ENCODE results near the gene TGOLN2.
A peak's percentile ranks its signal among the peaks of the same experiment; 100 is the strongest.

The TGOLN2 gene

GRCh38 chr2:85307527-85307897 is 20.3 kb downstream of the TGOLN2 start:
- no peak for DNase-seq

GRCh38 chr2:85303780-85304531 is 23.8 kb downstream of the TGOLN2 start:
- DNase-seq, result no peak

DNA sequence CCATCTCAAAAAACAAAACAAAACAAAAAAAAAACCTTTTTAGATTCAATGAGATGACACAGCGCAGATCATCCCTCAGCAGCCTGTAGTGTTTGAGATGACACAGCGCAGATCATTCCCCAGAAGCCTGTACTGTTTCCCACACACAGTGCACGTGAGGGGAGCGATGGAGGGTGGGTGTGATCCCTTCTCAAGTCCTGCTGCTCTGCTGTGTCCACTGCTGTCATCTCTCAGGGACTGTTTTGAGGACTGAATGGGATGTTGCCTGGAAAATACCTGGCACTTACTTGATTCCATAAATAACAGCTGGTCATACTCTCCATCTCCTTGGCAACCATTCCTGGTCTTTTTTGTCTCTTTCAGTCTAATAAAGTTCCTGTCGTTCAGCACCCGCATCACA is 25.7 kb downstream of the TGOLN2 start:
- DNase-seq, result no peak

DNA sequence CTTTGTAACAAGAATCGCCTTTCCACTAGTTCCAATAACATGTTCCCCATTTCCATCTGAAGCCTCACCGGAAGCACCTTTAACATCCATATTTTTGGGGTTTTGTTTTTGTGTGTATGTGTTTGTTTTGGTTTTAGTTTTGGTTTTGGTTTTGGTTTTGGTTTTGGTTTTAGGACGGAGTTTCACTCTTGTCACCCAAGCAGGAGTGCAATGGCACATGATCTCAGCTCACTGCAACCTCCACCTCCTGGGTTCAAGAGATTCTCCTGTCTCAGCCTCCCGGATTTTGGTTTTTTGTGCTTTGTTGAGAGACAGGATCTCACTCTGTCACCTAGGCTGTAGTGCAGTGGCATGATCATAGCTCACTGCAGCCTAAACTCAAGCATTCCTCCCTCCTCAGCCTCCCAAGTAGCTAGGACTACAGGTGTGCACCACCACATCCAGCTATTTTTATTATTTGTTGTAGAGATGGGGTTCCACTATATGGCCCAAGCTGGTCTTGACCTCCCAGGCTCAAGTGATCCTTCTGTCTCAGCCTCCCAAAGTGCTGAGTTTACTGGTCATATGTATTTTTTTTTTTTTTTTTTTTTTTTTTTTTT is 36.3 kb downstream of the TGOLN2 start:
- DNase-seq, result peak in 1 of 2 donors; percentile 59

DNA sequence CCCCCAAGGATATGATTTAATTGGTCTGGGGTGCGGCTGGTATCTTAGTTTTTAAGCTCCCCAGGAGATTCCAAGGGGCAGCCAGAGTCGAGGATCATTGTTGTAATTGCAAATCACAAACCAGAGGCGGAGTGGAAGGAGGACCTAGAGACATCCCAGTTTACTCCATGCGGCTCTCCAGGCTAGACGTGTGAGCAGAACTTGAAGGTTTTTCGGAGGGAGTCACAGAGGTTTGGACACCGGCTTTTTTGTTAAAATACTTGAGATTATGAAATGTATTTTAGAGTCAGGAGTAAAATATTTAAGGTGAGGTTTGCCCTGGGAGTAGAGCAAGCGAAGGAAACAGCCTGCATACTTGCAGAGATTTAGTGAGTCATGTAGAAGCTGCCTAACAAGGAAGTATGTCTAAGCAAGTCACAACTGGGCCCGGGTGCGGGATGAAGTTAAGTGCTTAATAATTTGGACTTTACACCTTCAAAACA is 39.5 kb downstream of the TGOLN2 start:
- DNase-seq, result no peak

DNA sequence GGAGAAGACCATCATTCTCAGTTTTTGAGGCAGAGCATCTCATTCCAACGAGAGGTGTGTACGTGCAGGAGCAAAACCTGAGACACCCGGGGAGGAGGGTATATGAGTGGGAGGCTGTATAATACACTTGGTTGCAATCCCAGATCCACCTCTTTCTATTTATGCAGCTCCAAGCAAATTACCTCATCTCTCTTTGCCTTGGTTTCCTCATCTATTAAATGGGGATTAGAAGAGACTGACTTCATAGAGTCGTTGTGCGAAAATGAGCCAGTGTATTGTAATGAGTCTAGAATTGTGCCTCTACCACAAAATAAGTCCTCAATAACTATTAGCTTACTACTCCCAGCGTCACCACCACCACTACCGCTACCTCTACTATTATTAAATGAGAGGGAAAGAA is 40.1 kb downstream of the TGOLN2 start:
- DNase-seq, result no peak

- DNase-seq, result no peak
Measured at GRCh38 chr2:85286918-85287317, 40.9 kb downstream of the TGOLN2 start.

DNA sequence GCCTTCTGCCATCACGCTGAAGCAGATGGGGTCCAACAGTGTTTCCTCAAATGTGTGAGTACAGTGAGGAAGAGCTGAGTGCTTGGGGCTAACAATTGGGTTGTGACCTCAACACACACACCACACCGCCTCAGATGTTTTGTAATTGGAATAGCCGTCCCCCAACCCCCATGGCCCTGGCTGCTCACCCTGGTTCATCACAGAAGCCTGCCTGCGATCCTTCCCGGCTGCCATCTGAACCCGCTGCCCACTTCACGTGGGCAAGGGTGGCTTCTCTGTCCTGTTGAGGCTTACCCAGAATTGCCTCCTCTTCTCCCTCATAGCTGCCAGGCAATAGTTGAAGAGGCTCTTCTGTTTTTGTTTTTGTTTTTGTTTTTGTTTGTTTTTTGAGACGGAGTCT is 44.1 kb downstream of the TGOLN2 start:
- no peak for DNase-seq

GRCh38 chr2:85282914-85283313 is 44.9 kb downstream of the TGOLN2 start:
- DNase-seq, result no peak

- DNase-seq, result no peak
Measured at GRCh38 chr2:85281553-85281952, 46.2 kb downstream of the TGOLN2 start.

- DNase-seq, result no peak
Measured at GRCh38 chr2:85278361-85278760, 49.4 kb downstream of the TGOLN2 start.

DNA sequence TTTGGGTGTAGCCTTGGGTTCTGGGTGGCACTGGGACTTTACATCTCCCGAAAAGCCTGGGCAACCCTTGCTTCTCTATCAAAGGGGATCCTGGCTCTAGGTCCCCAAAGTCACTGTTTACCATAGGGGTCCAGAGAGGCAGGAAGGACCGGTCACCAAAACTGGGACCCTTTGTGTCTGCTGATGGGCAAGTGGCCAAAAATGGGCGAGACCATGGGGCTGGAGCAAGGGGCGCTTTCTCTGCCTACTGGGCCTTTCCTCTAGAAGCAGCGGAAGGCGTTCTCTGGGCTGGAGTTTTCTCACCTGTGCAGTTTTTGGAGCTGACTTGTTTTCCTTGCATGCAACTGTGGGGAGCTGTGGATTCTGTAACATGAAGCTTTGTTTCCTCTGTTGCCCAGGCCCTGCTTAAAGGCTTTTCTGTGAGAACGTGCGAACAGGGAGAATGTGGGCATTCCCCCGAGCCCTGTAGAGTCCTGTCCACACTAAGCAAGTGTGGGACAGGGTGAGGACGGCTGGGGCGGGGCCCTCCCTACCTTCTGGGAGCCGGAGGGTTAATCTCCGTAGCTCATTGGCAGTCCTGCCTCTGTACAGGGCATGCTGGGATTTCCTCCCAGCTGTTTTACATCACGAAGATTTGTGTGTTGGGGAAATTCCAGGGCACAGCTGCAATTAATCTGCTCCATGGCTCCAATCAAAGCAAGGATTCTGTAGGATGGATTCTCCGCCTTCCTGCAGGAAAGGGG is 50.2 kb downstream of the TGOLN2 start:
- no peak for DNase-seq

GRCh38 chr2:85276571-85277118 is 51.1 kb downstream of the TGOLN2 start:
- DNase-seq, result no peak

GRCh38 chr2:85275984-85276540 is 51.7 kb downstream of the TGOLN2 start:
- no peak for DNase-seq

DNA sequence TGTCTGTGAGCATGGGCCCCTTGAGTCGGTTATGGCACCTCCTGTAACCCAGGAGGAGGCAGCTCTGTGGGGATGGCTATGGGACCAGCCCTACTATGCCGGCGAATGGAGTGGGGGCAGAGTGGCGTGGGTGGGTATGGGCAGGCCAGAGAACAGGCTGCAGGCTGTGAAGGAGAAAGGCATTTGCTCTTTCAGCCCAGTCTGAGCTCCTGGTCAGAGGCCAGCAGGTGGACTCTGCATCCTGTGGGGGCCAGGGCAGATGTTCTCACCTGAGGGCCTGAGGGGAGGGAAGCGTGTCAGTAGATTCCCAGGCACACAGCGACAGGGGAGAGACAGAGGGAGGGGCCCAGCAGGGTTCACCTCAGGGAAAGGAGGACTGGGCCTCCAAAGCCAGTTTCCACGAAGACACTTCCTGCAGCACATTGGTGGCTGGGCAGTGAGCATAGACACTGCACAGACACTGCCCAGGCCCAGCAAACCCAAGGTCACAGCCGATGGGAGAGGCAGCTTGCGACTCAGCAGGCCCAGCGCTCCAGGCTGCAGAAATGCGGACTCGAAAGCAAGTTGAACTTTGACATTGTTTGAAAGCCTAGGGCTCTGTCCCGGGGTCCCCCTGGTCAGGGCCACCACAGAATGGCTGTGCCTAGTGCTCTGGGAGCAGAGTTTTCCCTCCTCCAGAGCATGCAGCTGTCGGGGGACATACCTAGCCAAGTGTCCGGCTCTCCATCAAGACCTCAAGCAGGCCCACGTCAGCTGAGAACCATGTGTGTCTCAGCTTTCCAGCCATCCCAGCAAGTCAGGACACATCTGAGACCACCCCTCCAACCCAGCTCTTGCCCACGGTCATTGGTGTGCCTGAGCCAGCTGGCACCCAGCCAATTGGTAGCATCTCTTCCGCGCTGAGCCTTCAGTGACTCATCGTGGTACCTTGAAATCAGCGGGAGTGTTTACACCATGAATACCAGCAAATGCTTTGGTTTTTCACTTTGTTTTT is 53.8 kb downstream of the TGOLN2 start:
- no peak for DNase-seq

- DNase-seq, result no peak
Measured at GRCh38 chr2:85272357-85272756, 55.4 kb downstream of the TGOLN2 start.

DNA sequence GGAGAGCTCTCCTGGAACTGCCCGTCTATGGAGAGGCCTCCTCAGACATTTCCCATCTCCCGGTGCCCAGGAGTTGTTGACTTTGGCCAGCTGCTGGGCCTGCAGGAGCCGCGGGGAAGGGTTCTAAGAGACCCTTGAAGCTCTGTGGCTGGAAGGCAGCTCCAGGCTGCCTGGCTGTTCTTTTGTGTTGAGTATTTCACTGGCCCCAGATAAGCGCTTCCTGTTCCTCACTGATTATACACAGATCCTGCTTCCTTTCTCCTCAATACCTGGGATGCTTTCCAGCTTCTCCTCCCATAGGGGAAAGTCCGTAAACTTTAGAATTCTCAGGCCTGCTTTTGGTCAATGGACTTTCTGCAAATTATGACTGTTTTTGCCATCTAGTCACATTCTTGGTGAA is 57.8 kb downstream of the TGOLN2 start:
- DNase-seq, result no peak

All from CD4-positive, alpha-beta T cell treated with Interferon alpha-2 for 1 hour (primary cell).